Measurements from ENCODE around the gene PF4V1.

The PF4V1 gene

GRCh38 chr4:73870260-73870659 lies 17.2 kb downstream of the PF4V1 start:
- H3K4me1 ChIP-seq (ENCODE audit: control insufficient read depth in 1 of 2, insufficient read depth in 1 of 2, low read depth in 1 of 2, low read length in 1 of 2) = peaks cover 71 to 88% of the 10 kb centered on the region in 2 experiments

GRCh38 chr4:73870768-73871167 lies 17.7 kb downstream of the PF4V1 start:
- H3K4me1 ChIP-seq (ENCODE audit: control insufficient read depth in 1 of 2, insufficient read depth in 1 of 2, low read depth in 1 of 2, low read length in 1 of 2) = peaks cover 71 to 88% of the 10 kb centered on the region in 2 experiments
- no peaks in the 10 kb centered on the region for H3K27me3 ChIP-seq
- peak overlapping the region; percentile 82 to 92 for H3K4me3 ChIP-seq (ENCODE audit: low read depth in 1 of 2, low read length in 1 of 2)
- no peaks in the 10 kb centered on the region for H3K9me3 ChIP-seq
- H3K27ac ChIP-seq = peak overlapping the region; percentile 98
- no peak for TF ChIP-seq CTCF (IDR thresholded peaks at IDR 0.05)
- no peaks in the 10 kb centered on the region for H3K36me3 ChIP-seq

More at GRCh38 chr4:73870260-73870659, 17.2 kb downstream of the PF4V1 start:
- peak; percentile 6 for TF ChIP-seq CTCF (IDR thresholded peaks at IDR 0.05)
- H3K27me3 ChIP-seq = no peaks in the 10 kb centered on the region
- H3K27ac ChIP-seq = peak overlapping the region; percentile 98
- no peaks in the 10 kb centered on the region for H3K9me3 ChIP-seq
- H3K4me3 ChIP-seq (ENCODE audit: low read depth in 1 of 2, low read length in 1 of 2) = peak overlapping the region; percentile 82 to 92
- no peaks in the 10 kb centered on the region for H3K36me3 ChIP-seq

- H3K27me3 ChIP-seq = no peaks in the 10 kb centered on the region
- H3K4me3 ChIP-seq (ENCODE audit: low read depth in 1 of 2, low read length in 1 of 2) = peak overlapping the region; percentile 82 to 92
- no peaks in the 10 kb centered on the region for H3K36me3 ChIP-seq
- H3K9me3 ChIP-seq = no peaks in the 10 kb centered on the region
- H3K27ac ChIP-seq = peak overlapping the region; percentile 98
- TF ChIP-seq CTCF (IDR thresholded peaks at IDR 0.05) = no peak
- H3K4me1 ChIP-seq (ENCODE audit: control insufficient read depth in 1 of 2, insufficient read depth in 1 of 2, low read depth in 1 of 2, low read length in 1 of 2) = peaks cover 73 to 89% of the 10 kb centered on the region in 2 experiments
Measured at GRCh38 chr4:73871511-73872310, 18.6 kb downstream of the PF4V1 start.

- Histone ChIP-seq H3K27ac (peak overlapping the region; percentile 98), H3K27me3 (no peaks in the 10 kb centered on the region), H3K4me3 (ENCODE audit: low read depth in 1 of 2, low read length in 1 of 2) (peak overlapping the region; percentile 82 to 92), H3K36me3 (no peaks in the 10 kb centered on the region), H3K9me3 (no peaks in the 10 kb centered on the region), H3K4me1 (ENCODE audit: control insufficient read depth in 1 of 2, insufficient read depth in 1 of 2, low read depth in 1 of 2, low read length in 1 of 2) (peaks cover 73 to 82% of the 10 kb centered on the region in 2 experiments)
- TF ChIP-seq CTCF (IDR thresholded peaks at IDR 0.05) = no peak
Measured at GRCh38 chr4:73872316-73873108, 19.4 kb downstream of the PF4V1 start.

- Histone ChIP-seq H3K36me3 (no peaks in the 10 kb centered on the region), H3K4me1 (ENCODE audit: control insufficient read depth in 1 of 2, insufficient read depth in 1 of 2, low read depth in 1 of 2, low read length in 1 of 2) (peaks cover 62 to 70% of the 10 kb centered on the region in 2 experiments), H3K4me3 (ENCODE audit: low read depth in 1 of 2, low read length in 1 of 2) (peak overlapping the region; percentile 34 to 82), H3K27me3 (no peaks in the 10 kb centered on the region), H3K27ac (peak overlapping the region; percentile 98), H3K9me3 (no peaks in the 10 kb centered on the region)
- no peak for TF ChIP-seq CTCF (IDR thresholded peaks at IDR 0.05)
Measured at GRCh38 chr4:73874386-73874785, 21.3 kb downstream of the PF4V1 start.
